Activated CD8-positive, alpha-beta memory T cell treated with anti-CD3 and anti-CD28 coated beads, Interleukin-2, amount 50 U/mL, for 1 hour (primary cell): Measurements from ENCODE around the gene LCE3B.

Experiments
- DNase-seq: peaks from one replicate; pipeline ENCODE4 v3.0.0-alpha.2; 2020; ENCODE audit errors: extremely low read depth

Gene LCE3B

GRCh38 chr1:152658649-152659048 lies 45.0 kb downstream of the LCE3B start:
- no peak for DNase-seq

- no peak for DNase-seq
Measured at GRCh38 chr1:152663098-152663497, 49.5 kb downstream of the LCE3B start, which contains the start of gene LCE2D. LCE2D (plus strand) TSS chr1:152663380; CDS start chr1:152664106, 726 bp downstream.
